ENCODE data around the gene DAPK2.

DNA sequence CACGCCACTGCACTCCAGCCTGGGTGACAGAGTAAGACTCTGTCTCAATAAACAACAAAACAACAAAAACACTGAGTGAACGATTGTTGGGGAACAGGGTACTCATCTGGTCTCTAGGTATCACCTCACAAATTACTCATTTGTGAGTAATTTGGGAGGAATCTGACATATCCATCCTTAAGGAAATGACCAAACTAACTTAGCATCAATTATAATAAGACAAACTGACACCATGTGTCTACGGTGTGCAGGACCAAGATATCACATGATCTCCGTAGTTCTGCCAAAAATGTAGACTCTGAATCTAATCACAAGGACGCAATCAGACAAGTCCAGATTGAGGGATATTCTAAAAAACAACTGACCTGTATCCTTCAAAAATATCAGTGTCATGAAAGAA lies 12.0 kb upstream of the DAPK2 start:
- no peak for TF ChIP-seq POLR2A (IDR thresholded peaks at IDR 0.05)
- TF ChIP-seq, protein P1, sequence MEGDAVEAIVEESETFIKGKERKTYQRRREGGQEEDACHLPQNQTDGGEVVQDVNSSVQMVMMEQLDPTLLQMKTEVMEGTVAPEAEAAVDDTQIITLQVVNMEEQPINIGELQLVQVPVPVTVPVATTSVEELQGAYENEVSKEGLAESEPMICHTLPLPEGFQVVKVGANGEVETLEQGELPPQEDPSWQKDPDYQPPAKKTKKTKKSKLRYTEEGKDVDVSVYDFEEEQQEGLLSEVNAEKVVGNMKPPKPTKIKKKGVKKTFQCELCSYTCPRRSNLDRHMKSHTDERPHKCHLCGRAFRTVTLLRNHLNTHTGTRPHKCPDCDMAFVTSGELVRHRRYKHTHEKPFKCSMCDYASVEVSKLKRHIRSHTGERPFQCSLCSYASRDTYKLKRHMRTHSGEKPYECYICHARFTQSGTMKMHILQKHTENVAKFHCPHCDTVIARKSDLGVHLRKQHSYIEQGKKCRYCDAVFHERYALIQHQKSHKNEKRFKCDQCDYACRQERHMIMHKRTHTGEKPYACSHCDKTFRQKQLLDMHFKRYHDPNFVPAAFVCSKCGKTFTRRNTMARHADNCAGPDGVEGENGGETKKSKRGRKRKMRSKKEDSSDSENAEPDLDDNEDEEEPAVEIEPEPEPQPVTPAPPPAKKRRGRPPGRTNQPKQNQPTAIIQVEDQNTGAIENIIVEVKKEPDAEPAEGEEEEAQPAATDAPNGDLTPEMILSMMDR (IDR thresholded peaks at IDR 0.05): no peak
